IPS-NIHi7 (cell line): ENCODE results near the gene MAP4K3.

Experiments
- DNase-seq: peaks from one replicate; pipeline ENCODE4 v3.0.0; 2012; ENCODE audit warnings: mixed read lengths; ENCODE audit errors: extremely low spot score

MAP4K3 gene

DNA sequence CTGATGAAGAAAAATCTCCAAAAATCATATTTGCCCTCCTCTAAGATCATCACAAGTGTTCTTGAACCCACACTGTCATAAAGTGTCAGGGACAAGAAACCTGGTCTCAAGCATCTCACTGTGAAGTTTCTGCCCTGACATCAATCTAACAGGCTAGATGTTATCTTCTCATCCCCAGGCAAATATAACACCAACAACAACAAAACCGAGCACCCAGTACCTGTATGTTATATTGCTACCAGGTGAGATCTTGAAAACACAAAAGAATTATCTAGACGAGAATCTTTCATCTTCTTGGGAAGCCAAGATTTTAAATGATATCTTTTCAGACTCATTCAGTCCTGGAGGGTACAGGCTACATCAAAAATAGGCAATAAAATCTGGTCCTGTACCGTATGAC, 8.8 kb upstream of the MAP4K3 start:
- DNase-seq = no peak

- no peak for DNase-seq
These were observed 5.9 kb upstream of the MAP4K3 start for GRCh38 chr2:39443009-39443408.

- DNase-seq = no peak
These were observed 624 bp upstream of the MAP4K3 start for GRCh38 chr2:39437522-39438296.

DNA sequence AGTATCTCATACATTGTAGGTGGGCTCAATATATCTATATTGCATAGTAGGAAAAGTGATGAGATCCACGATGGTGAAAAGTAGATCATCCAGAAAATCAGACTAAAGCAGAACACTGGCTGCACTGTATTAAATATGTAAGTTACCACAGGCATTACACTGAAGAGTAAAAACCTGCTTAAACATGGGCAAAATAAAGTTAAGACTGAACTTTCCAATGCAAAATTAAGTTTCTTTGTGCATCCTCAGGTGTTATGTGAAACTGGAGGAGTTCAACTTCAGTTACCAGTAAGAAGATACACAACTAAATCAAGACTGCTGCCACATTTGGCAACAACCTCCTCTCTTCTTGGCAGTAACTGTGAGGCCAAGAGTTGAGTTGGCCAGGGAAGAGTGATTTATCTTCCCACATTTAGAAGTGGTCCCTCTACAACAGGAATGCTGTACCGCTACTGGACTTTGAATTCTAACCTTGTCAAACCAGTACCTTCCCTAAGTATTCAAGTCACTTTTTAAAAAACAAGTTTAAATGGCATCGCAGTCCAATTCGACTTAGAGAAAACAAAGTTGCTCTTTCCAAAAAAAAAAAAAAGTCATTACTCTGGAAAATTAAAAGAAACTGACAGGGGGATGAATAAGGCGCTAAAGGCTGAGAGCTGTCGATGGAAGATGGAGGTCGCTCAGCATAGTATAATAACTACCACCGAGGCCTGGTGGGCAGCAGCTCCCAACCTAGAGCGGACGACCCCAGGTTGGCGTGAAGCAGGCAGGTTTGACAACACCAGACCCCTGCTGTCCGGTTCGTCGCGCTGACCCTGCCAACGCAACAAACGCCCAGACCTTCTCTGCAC, 1.1 kb downstream of the MAP4K3 start:
- peak; percentile 29 for DNase-seq

DNA sequence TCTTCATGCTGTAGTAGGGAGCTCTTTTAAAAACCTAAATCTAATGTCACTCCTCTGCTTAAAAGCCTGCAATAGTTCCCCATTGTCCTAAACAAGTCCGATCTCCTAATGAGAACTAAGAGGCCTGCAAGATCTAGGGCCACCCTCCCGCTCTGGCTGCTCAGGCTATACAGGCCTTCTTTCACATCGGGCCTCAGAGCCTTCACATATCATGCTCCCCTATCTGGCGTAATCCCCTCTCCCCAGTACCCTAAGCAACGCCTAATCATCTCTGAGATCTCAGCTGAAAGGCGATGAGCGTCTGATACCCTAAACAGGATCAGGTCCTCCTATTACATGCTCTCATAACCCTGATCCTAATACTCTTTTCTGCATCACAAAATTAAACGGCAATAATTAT, 1.9 kb downstream of the MAP4K3 start:
- no peak for DNase-seq

DNA sequence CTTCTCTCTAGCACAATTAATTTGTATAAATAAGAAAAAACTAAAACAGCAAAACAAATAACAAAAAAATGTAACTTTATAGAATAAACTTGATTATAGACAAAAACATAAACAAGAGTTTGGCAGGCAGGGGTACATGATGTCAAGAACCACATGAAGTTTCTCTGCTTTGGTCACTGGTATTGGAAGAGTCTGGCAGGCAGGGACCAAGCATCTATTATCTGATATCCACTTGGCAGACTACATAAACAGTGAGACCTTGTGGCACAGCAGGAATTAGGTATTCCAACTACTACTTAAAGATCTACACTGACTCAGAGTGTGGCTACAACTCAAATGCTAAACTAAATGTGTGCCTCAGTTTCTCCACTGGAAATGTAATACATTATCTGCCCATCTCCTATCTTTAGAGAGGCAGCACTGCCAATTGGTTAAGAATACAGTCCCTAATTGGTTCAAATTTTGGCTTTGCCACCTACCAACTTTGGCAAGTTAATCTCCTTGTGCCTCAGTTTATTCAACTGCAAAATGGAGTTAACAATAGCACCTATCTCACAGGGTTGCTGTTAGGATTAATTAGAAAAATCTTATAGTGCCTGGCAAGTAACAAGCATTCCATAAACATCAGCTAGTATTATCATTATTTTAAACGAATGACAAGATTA, 2.7 kb downstream of the MAP4K3 start:
- DNase-seq = no peak

DNA sequence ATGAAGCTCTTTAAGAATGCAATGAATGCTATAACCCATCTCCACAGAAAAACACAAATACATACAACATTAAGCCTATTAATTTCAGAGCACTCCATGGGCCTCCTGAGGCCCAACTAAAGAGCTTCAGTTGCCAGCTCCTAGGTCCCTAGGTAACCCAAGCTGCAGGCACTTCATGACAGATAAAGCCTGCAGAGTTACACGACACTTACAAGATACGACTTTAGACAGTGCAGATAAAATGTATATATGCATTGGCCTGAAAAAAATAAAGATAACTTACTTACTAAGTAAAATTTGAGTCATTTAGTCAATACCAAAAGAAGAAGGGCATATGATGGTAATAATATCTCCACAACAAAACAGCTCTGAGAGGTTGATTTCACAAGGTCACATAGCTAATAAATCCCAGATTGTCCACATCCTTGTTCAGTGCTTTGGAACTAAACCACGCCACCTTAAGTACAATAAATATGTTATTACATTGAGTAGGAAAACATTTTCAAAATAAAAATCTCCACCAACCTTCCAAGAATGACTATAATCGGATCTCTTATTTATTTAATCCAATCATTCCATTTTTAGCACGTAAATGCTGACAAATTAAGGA, 3.4 kb downstream of the MAP4K3 start:
- no peak for DNase-seq

GRCh38 chr2:39432701-39433100, 4.4 kb downstream of the MAP4K3 start:
- no peak for DNase-seq

- DNase-seq = no peak
These were observed 5.3 kb downstream of the MAP4K3 start for GRCh38 chr2:39431592-39432316.

DNA sequence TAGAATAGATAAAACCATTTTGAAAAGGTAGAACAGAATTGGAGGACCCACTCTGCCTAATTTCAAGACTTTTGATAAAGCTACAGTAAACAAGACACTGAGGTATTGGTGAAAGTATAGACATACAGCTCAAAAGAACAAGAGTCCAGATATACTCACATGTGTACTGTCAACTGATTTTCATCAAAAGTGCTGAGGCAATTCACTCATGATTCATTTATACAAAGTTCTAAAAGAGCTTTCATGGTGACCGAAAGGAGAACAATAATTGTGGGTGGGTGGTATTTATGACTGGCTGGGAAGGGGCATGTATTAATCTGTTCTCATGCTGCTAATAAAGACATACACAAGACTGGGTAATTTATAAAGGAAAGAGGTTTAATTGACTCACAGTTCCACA, 7.3 kb downstream of the MAP4K3 start:
- no peak for DNase-seq

DNA sequence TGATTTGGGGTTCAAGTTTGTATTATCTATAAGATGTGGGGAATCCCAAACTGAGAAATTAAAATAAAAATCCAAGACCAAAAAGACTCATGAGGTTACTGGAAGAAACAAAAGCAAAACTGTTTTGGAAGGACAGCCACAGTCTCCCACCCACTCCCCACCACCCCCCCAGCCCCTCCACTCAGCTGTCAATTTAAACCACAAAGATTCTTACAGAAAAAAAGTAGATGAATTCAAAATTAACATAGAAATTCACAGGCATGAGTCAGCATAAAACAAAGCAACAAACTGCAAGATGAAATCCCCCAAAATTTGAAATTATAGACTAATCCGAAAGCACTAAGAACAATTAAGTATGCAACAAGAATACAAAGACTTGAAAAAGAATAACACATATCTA, 12.1 kb downstream of the MAP4K3 start:
- no peak for DNase-seq

DNA sequence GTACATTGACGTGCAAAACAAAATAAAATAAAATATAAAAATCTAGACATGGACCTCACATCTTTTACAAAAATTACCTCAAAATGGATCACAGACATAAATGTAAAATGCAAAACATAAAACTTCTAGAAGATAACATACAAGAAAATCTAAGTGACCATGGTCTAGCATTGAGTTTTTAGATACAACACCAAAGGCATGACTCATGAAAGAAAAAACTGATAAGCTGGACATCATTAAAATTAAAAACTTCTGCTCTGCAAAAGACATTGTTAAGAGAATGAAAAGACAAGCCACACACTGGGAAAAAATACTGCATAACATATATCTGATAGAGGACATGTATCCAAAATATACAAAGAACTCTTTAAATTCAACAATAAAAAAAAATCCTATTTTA, 14.4 kb downstream of the MAP4K3 start:
- DNase-seq = no peak

GRCh38 chr2:39421354-39421753, 15.7 kb downstream of the MAP4K3 start:
- DNase-seq = no peak

DNA sequence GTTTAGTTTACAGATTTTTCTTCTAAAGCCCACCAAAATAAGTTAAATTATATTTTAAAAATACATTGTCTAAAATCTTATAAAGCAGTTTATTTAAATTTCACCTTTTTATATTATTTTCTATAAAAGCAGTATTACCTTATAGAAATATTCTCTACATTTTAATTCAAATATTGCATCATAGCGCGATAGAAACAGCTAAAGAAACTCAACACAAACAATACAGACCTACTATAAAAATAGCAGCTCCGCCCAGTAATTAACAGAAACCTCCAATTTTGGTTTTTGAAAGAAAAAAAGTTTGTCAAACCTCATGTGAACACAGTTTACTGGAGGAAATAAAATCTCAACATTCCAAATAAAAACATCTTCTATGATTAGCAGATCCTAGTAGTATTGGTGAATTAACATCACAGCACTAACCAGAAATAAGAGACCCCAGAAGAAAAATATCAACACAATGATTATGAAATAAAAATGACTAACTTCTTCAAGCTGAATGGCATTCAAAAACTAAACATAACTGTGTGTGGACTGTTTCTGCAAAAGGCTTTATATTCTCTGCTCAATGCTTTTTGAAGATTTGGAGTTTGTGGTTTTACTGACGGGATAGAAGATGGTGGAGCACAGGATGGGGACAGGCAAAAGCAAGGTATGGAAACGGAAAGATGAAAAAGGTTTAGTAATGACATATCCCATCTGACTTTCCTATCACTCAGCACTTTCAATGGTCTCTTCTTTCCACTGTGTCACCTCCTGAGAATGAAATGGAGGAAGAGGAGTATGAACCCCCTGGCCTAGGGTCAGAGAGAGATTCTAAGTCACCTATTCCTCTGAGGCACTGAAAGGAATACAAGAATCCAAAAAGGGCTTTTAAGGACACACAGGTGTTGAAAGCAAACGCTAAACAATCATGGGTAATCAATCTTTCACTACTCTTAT, 17.5 kb downstream of the MAP4K3 start:
- DNase-seq = no peak

DNA sequence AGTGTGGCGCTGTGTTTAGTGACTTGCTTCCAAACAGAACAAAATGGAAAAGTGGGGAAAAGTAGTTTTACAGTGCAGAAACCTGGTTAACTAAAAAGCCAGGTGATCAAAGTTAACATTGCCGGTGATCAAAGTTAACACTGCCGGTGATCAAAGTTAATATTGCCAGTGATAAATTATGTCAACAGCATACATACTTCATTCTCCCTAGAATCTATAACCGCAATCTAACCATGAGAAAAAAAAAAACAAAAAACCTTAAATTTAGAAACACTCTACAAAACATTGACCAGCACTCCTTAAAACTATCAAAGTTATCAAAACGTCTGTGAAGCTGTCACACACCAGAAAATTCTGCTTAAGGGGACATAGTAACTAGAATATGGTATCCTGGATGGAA, 18.6 kb downstream of the MAP4K3 start:
- DNase-seq = no peak

DNA sequence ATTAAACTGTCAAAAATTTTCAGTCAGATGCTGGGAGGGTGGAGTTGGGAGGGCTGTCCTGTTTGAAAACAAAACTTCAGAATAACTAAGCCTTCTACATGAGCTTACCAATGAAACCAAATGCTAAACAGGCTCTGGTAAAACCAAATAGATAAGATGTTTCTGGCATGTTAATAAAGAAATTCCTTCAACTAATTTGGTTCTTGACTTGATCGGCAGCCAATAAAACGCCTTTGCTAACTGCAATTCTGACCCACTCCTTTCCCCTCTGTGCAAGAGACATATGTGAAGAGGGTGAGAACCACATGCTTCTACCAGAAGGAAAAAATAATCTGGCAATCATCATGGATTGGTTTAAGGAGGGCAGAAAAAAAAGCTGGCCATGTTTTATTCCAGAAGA, 20.9 kb downstream of the MAP4K3 start:
- no peak for DNase-seq

- DNase-seq = no peak
These were observed 23.9 kb downstream of the MAP4K3 start for GRCh38 chr2:39413063-39413737.

DNA sequence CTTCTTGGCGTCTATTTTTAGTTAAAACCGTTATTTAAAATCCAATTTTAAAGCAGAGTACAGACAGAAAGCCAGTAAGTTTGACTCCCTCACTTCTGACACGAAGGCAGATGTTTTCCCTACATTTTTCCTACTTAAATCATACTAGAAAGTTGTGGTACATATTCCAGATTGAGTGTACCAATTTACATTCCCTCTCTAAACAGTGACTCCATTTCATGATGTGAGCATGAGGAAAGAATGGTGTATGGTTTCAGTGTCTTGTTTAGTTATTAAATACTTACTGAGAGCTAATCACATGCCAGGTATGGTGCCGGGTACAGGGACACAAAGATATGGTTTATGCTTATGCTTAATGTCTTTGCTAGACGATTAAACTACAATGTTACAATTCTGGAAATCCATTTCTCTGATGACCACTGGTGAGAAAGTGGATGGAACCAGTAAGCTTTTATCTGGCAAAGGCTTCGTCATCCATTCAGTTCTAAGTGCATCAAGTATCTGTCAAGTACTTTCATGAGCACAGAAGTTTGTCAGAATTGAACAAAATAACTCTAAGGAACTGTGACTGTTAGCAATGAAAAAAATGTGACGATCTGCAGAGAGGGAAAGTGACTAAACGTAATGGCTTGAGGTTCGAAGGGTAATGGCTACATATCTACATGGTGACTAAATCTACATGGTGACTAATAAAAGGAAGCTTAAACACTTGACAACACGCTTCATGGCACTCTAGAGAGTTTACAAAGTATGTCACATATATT, 25.7 kb downstream of the MAP4K3 start:
- no peak for DNase-seq
